MM.1S (cell line): ENCODE data around the gene DDX39B.

Experiments
- DNase-seq: peaks from one replicate; pipeline ENCODE4 v3.0.0-alpha.2; 2015
- H2AFZ ChIP-seq: fragments of 300-600 bp; sonication (generic); 2 replicates; pipeline ENCODE4 v1.6.0; 2016; ENCODE audit warnings: antibody characterized with exemption, low read length
- H3F3A ChIP-seq: fragments of 300-600 bp; sonication (generic); 2 replicates; pipeline ENCODE4 v1.6.1; 2016; ENCODE audit warnings: mild to moderate bottlenecking, antibody characterized with exemption, low read length, moderate library complexity, mixed read lengths; ENCODE audit not compliant: insufficient read depth
- H3K27ac ChIP-seq: fragments of 300-600 bp; sonication (generic); 2 replicates; pipeline ENCODE4 v1.5.1; 2016; ENCODE audit warnings: mild to moderate bottlenecking, low read length
- H3K27me3 ChIP-seq: fragments of 300-600 bp; sonication (generic); replicated peaks from 2 replicates; pipeline ENCODE4 v1.6.0; 2016; ENCODE audit warnings: low read length; ENCODE audit not compliant: insufficient read depth
- H3K36me3 ChIP-seq: fragments of 300-600 bp; sonication (generic); replicated peaks from 2 replicates; pipeline ENCODE4 v1.6.1; 2016; ENCODE audit warnings: mild to moderate bottlenecking, low read length, mixed read lengths; ENCODE audit not compliant: insufficient read depth
- H3K4me1 ChIP-seq: fragments of 300-600 bp; sonication (generic); 2 replicates; pipeline ENCODE4 v1.6.1; 2016; ENCODE audit warnings: low read length, mixed read lengths
- H3K4me2 ChIP-seq: fragments of 300-600 bp; sonication (generic); 2 replicates; pipeline ENCODE4 v1.6.0; 2016; ENCODE audit warnings: low read depth, low read length
- H3K4me3 ChIP-seq: fragments of 300-600 bp; sonication (generic); 2 replicates; pipeline ENCODE4 v1.5.1; 2016; ENCODE audit warnings: low read length, mixed read lengths
- H3K79me2 ChIP-seq: fragments of 300-600 bp; sonication (generic); 2 replicates; pipeline ENCODE4 v1.6.1; 2016; ENCODE audit warnings: mixed run types, low read length, mixed read lengths
- H3K9ac ChIP-seq: fragments of 300-600 bp; sonication (generic); 2 replicates; pipeline ENCODE4 v1.6.1; 2016; ENCODE audit warnings: low read length, mixed read lengths
- H3K9me2 ChIP-seq: fragments of 300-600 bp; sonication (generic); replicated peaks from 2 replicates; pipeline ENCODE4 v1.6.1; 2016; ENCODE audit warnings: mild to moderate bottlenecking, low read length, mixed read lengths; ENCODE audit not compliant: insufficient read depth
- H3K9me3 ChIP-seq: fragments of 300-600 bp; sonication (generic); replicated peaks from 2 replicates; pipeline ENCODE4 v1.6.1; 2016; ENCODE audit warnings: mild to moderate bottlenecking, low read length, mixed read lengths; ENCODE audit not compliant: insufficient read depth
- H4K20me1 ChIP-seq: fragments of 300-600 bp; sonication (generic); 2 replicates; pipeline ENCODE4 v1.6.1; 2016; ENCODE audit warnings: mild to moderate bottlenecking, low read length, moderate library complexity, mixed read lengths; ENCODE audit not compliant: insufficient read depth
- EZH2 ChIP-seq: fragments of 300-600 bp; sonication (generic); optimal IDR thresholded peaks from 2 replicates; pipeline ENCODE3; 2017; ENCODE audit warnings: low read depth, mild to moderate bottlenecking, antibody characterized with exemption, low read length, mixed read lengths
- EZH2phosphoT487 ChIP-seq: fragments of 300-600 bp; sonication (generic); IDR thresholded peaks from 2 replicates; pipeline ENCODE4 v1.6.1; 2018; ENCODE audit warnings: antibody characterized with exemption, low read length
- TF ChIP-seq, protein P1 (sequence below): fragments of 300-600 bp; sonication (generic); IDR thresholded peaks from 2 replicates; pipeline ENCODE4 v1.5.1; 2016; ENCODE audit warnings: antibody characterized with exemption, low read length, mixed read lengths

The DDX39B gene

DNA sequence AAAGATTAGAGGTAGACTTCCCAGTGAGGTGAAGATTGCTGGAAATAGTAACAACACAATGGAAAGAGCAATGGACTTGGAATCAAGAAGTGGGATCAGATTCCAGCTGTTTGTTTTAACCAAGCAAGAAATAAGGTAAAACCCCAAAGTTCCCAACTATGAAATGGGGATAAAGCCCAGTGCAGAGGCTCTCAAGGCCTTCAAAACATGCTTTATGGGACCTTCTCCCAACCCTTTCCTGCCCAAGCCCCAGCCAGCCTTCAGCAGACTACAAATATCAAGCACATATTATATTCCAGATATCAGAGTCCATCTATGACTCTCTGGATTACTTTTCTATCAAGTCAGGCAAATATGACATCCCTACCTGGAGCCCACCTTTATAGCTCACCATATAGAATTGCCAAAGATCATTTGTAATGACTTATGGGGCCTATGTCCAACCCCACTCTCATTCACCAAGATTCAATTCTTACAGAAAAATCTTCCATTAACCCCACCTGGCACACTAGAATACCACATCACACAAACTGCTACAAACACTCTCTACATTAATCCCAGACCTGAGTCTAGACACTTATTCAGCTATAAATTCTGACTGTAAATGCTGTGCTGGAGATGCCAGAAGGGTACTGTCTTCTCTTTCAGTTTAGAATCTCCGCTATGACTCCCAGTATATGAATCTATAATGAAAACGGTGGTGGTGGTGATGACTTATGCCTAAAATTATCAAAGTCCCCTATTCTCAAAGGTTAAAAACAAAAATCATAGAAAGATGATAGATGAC, 6.1 kb downstream of the DDX39B start:
- TF ChIP-seq EZH2 (no peak), EZH2phosphoT487 (no peak)
- no peaks in the 10 kb centered on the region for H3K9me2 ChIP-seq
- H3K79me2 ChIP-seq: peaks cover 70% of the 10 kb centered on the region
- peaks cover 47% of the 10 kb centered on the region for H4K20me1 ChIP-seq
- H3K27me3 ChIP-seq: no peaks in the 10 kb centered on the region
- H3K27ac ChIP-seq: no peak overlapping the region
- no peak overlapping the region for H3K4me2 ChIP-seq
- H3K36me3 ChIP-seq: peaks cover 21% of the 10 kb centered on the region
- no peaks in the 10 kb centered on the region for H3K9me3 ChIP-seq
- no peak overlapping the region for H2AFZ ChIP-seq
- no peak overlapping the region for H3K4me3 ChIP-seq
- H3F3A ChIP-seq: peaks cover 14% of the 10 kb centered on the region
- no peak overlapping the region for H3K9ac ChIP-seq
- H3K4me1 ChIP-seq: peaks cover 22% of the 10 kb centered on the region
- no peak for DNase-seq

DNA sequence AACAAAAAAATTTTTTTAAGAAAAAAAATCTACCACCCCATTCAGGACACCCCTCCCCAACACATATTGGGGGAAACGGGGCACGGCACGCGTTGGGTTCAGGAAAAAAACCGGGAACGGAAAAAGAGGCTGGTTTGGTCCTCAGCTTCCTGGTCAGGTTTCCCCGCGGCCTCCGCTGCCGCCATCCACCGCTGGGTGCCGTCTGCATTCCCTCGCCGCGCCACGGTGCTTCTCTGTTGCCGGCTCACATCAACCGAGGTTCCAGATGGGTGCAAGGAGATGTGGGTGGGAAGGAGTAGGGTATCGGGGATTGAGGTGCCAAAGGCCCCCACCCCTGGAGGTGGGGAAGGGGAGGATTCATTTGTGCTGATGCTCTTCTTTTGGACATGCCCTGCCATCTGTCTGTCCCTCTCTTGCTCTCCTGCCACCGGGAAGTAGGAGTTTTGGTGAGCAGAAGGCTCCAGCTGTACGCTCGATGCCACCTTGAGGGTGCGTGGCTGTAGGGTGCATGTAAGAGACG, 7.2 kb downstream of the DDX39B start:
- Histone ChIP-seq H2AFZ (no peak overlapping the region), H3K9ac (no peak overlapping the region), H3K79me2 (peaks cover 58% of the 10 kb centered on the region), H3K27ac (no peak overlapping the region), H3F3A (peaks cover 20% of the 10 kb centered on the region), H3K27me3 (no peaks in the 10 kb centered on the region), H4K20me1 (peaks cover 35% of the 10 kb centered on the region), H3K9me3 (no peaks in the 10 kb centered on the region), H3K9me2 (no peaks in the 10 kb centered on the region), H3K4me2 (no peak overlapping the region), H3K4me3 (no peak overlapping the region), H3K36me3 (peaks cover 12% of the 10 kb centered on the region), H3K4me1 (peaks cover 14% of the 10 kb centered on the region)
- DNase-seq: no peak
- TF ChIP-seq, protein P1, sequence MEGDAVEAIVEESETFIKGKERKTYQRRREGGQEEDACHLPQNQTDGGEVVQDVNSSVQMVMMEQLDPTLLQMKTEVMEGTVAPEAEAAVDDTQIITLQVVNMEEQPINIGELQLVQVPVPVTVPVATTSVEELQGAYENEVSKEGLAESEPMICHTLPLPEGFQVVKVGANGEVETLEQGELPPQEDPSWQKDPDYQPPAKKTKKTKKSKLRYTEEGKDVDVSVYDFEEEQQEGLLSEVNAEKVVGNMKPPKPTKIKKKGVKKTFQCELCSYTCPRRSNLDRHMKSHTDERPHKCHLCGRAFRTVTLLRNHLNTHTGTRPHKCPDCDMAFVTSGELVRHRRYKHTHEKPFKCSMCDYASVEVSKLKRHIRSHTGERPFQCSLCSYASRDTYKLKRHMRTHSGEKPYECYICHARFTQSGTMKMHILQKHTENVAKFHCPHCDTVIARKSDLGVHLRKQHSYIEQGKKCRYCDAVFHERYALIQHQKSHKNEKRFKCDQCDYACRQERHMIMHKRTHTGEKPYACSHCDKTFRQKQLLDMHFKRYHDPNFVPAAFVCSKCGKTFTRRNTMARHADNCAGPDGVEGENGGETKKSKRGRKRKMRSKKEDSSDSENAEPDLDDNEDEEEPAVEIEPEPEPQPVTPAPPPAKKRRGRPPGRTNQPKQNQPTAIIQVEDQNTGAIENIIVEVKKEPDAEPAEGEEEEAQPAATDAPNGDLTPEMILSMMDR: no peak
- TF ChIP-seq EZH2 (no peak), EZH2phosphoT487 (no peak)

DNA sequence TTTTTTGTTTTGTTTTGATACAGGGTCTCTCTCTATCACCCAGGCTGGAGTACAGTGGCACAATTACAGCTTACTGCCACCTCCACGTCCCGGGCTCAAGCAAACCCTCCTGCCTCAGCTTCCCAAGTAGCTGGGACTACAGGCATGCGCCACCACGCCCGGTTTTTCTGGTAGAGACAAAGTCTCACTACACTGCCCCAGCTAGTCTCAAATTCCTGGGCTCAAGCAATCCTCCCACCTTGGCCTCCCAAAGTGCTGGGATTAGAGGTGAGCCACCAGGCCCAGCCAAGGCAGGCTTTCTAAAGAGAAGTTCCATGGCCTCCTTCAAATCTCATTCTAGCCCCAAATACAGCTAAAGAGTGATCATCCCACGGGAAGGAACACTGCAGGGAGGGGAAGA, 7.8 kb downstream of the DDX39B start:
- H3K4me1 ChIP-seq: peaks cover 8% of the 10 kb centered on the region; the same call in 1 of the 2 replicates
- peaks cover 53% of the 10 kb centered on the region for H3K79me2 ChIP-seq
- no peaks in the 10 kb centered on the region for H3K9me3 ChIP-seq
- no peak overlapping the region for H2AFZ ChIP-seq
- no peak overlapping the region for H3K9ac ChIP-seq
- TF ChIP-seq EZH2phosphoT487: no peak
- TF ChIP-seq, protein P1: no peak
- TF ChIP-seq EZH2: no peak
- peaks cover 11% of the 10 kb centered on the region for H3K36me3 ChIP-seq
- no peaks in the 10 kb centered on the region for H3K27me3 ChIP-seq
- no peak overlapping the region for H3K4me2 ChIP-seq
- peaks cover 29% of the 10 kb centered on the region for H4K20me1 ChIP-seq
- no peaks in the 10 kb centered on the region for H3K9me2 ChIP-seq
- no peak overlapping the region for H3K4me3 ChIP-seq
- no peak for DNase-seq
- H3F3A ChIP-seq: peaks cover 23% of the 10 kb centered on the region
- H3K27ac ChIP-seq: no peak overlapping the region

DNA sequence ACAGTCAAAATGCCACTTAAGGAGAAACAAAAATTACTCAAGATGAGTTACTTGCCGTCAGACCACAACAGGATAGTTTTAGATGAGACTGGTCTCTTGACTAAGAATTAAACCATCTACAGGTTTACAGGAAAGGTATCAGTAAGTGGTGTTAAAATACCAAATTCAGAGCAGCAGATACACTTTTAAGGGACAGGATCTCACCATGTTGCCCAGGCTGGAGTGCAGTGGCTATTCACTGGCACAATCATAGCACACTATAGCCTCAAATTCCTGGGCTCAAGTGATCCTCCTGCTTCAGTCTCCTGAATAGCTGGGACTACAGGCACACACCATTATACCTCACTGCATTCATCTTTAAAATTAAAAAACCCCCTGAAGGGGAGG, 8.4 kb downstream of the DDX39B start:
- no peaks in the 10 kb centered on the region for H3K9me3 ChIP-seq
- H3K27me3 ChIP-seq: no peaks in the 10 kb centered on the region
- no peak overlapping the region for H3K4me3 ChIP-seq
- H3K27ac ChIP-seq: no peak overlapping the region
- no peak for TF ChIP-seq EZH2
- TF ChIP-seq, protein P1: no peak
- no peak for TF ChIP-seq EZH2phosphoT487
- H2AFZ ChIP-seq: no peak overlapping the region
- no peak for DNase-seq
- H4K20me1 ChIP-seq: peaks cover 24% of the 10 kb centered on the region
- H3K4me1 ChIP-seq: peaks cover 2% of the 10 kb centered on the region; the same call in 1 of the 2 replicates
- H3K4me2 ChIP-seq: no peak overlapping the region
- no peak overlapping the region for H3K9ac ChIP-seq
- peaks cover 47% of the 10 kb centered on the region for H3K79me2 ChIP-seq
- peaks cover 23% of the 10 kb centered on the region for H3F3A ChIP-seq
- no peaks in the 10 kb centered on the region for H3K9me2 ChIP-seq
- peaks cover 10% of the 10 kb centered on the region for H3K36me3 ChIP-seq
